Panc1 (cell line): ENCODE data around the gene NUDT7. TPM values are rescaled to one million over a fixed set of nuclear protein-coding genes. Genes with fewer than 3 reads are reported as not detected.

Source experiments
- ATAC-seq: fragments of 200-7000 bp; cut with Tn5 transposase; 2 replicates; pipeline ENCODE4 v1.9.1; 2020; ENCODE audit warnings: mild to moderate bottlenecking, moderate library complexity
- BruUV-seq: library from RNA; stranded (reverse); fragments of 400-500 nt; replicated peaks from 2 replicates; lab custom pipeline; 2021; lab: Mats Ljungman, UMichigan
- CTCF ChIA-PET: fragments of 300-600 bp; sonication (Branson Sonifier 250); formaldehyde crosslinking; loops from one replicate; lab custom pipeline; 2022; ENCODE audit warnings: antibody characterized with exemption; lab: Charles Lee
- POLR2A ChIA-PET: fragments of 300-600 bp; sonication (Branson Sonifier 250); formaldehyde crosslinking; loops from one replicate; lab custom pipeline; 2022; ENCODE audit warnings: antibody characterized with exemption; lab: Charles Lee
- DNase-seq: peaks from one replicate; pipeline ENCODE4 v3.0.0-alpha.2; 2010; ENCODE audit warnings: low read depth, low spot score
- H3K27ac ChIP-seq: 2 replicates; pipeline ENCODE4 v1.5.1; 2011; ENCODE audit warnings: mild to moderate bottlenecking, low read length, inconsistent platforms
- H3K27me3 ChIP-seq: fragments of 200-500 bp; sonication (Bioruptor generic); 2 replicates; pipeline ENCODE4 v1.6.0; 2014; ENCODE audit warnings: low read length, inconsistent platforms; ENCODE audit not compliant: control insufficient read depth, insufficient read depth
- H3K36me3 ChIP-seq: fragments of 200-500 bp; sonication (Bioruptor generic); 2 replicates; pipeline ENCODE4 v1.5.1; 2014; ENCODE audit warnings: inconsistent platforms, mild to moderate bottlenecking, low read length, moderate library complexity; ENCODE audit not compliant: control insufficient read depth, insufficient read depth
- H3K4me1 ChIP-seq: 2 replicates; pipeline ENCODE4 v1.5.1; 2011; ENCODE audit warnings: inconsistent platforms, mild to moderate bottlenecking, low read length, moderate library complexity; ENCODE audit not compliant: control insufficient read depth, insufficient read depth
- H3K4me3 ChIP-seq, 2 experiments: 2 replicates each; pipeline ENCODE4 v1.5.1; 2011 to 2012; ENCODE audit warnings: low read depth in 2 of 2, low read length in 2 of 2, mild to moderate bottlenecking in 2 of 2, inconsistent platforms in 1 of 2, moderate library complexity in 1 of 2
- H3K9me3 ChIP-seq: fragments of 200-500 bp; sonication (Bioruptor generic); 2 replicates; pipeline ENCODE4 v1.5.1; 2014; ENCODE audit warnings: low read depth, mild to moderate bottlenecking, inconsistent platforms, low read length, moderate library complexity; ENCODE audit not compliant: control insufficient read depth, insufficient read depth
- CTCF ChIP-seq: fragments of 450-650 bp; IDR thresholded peaks from 2 replicates; pipeline ENCODE4 v1.5.1; 2017; ENCODE audit warnings: mild to moderate bottlenecking
- POLR2AphosphoS5 ChIP-seq: IDR thresholded peaks from 2 replicates; pipeline ENCODE4 v1.6.1; 2012; ENCODE audit warnings: mild to moderate bottlenecking, low read depth, low read length, moderate library complexity
- REST ChIP-seq, 2 experiments: IDR thresholded peaks; 2 replicates each; pipeline ENCODE4 v1.6.1; 2011 to 2012; ENCODE audit warnings: low read depth in 2 of 2, control low read depth in 1 of 2, low read length in 1 of 2, mild to moderate bottlenecking in 1 of 2, moderate library complexity in 1 of 2; ENCODE audit not compliant: insufficient read depth in 1 of 2
- SIN3A ChIP-seq: IDR thresholded peaks from 2 replicates; pipeline ENCODE4 v1.6.1; 2012; ENCODE audit warnings: low read depth, mild to moderate bottlenecking, low read length, moderate library complexity, borderline replicate concordance; ENCODE audit not compliant: insufficient read depth
- TCF7L2 ChIP-seq: IDR thresholded peaks from 2 replicates; pipeline ENCODE4 v1.6.1; 2011; ENCODE audit warnings: mild to moderate bottlenecking, low read depth, low read length, inconsistent platforms
- in situ Hi-C: cut with HindIII; loops from 2 replicates; pipeline ENCODE4 v1.10.0; 2016; ENCODE audit warnings: low sequenced_read_pairs, low pct_unique_long_range_greater_than_20kb
- intact Hi-C: fragments of 100-400 bp; cut with micrococcal nuclease; formaldehyde crosslinking; loops from one replicate; pipeline ENCODE4 v1.10.0; 2022; ENCODE audit not compliant: unreplicated experiment
- total RNA-seq: library from RNA; stranded (reverse); gene quantifications from one replicate; pipeline ENCODE4 v1.2.1, GENCODE V29; 2021; ENCODE audit not compliant: unreplicated experiment

NUDT7 gene
- total RNA-seq, 1 experiment from 2014 or later: 4.7 TPM

DNA sequence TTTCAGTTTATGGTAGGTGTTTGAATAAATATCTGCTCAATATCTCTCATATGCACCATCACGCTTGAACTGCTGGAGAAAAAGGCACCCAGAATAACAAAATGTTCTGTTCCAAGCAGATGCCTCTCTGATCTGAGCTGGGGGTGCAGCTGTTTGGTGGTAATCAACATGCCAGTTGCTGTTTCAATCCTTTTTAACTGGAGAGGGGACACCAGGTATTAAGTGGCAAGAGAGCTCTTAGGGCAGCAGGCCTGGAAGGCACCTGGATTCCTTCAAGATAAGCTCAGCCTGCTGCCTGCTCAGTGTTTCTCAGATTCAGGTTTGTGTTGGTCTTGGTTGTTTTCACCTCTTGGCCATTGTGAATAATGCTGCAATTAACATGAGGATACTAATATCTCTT, 38.9 kb downstream of the NUDT7 start:
- H3K27ac ChIP-seq: no peak overlapping the region
- H3K36me3 ChIP-seq: no peaks in the 10 kb centered on the region
- ATAC-seq: no peak
- H3K4me3 ChIP-seq: no peak overlapping the region
- ChIA-PET CTCF (no interaction called here), POLR2A (no interaction called here)
- no peaks in the 10 kb centered on the region for H3K4me1 ChIP-seq
- no peak for TF ChIP-seq CTCF
- no peak for TF ChIP-seq TCF7L2
- no peak for TF ChIP-seq SIN3A
- TF ChIP-seq POLR2AphosphoS5: no peak
- TF ChIP-seq REST (IDR thresholded peaks at IDR 0.05; ENCODE audit: insufficient read depth in 1 of 2, low read depth in 2 of 2, low read length in 1 of 2): no peak
- no TSS peak for BruUV-seq
- intact Hi-C loops: no loop called here
- no peaks in the 10 kb centered on the region for H3K9me3 ChIP-seq
- no peaks in the 10 kb centered on the region for H3K27me3 ChIP-seq
- no peak for DNase-seq
- in situ Hi-C loops: no loop called here

DNA sequence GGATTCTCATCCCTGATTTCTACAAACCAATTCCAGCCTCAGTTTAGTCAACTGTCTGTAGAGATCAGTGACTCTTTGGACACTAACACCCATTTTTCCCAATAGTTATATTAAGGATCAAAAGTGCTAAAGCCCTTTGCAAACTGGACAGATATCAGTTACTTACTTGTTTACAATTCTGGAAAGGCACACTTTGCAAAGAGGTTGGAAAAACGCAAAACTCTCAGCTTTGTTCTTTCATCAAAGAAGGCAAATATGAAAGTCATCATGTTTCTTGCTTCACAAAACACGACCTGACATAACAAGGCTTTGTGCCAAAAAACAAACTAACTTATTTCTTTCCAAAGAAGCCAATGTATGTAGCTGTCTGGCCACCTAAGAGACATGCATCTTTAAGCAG, 39.9 kb downstream of the NUDT7 start:
- Histone ChIP-seq H3K4me3 (no peak overlapping the region), H3K4me1 (no peaks in the 10 kb centered on the region), H3K9me3 (no peaks in the 10 kb centered on the region), H3K36me3 (no peaks in the 10 kb centered on the region), H3K27ac (no peak overlapping the region), H3K27me3 (no peaks in the 10 kb centered on the region)
- TF ChIP-seq CTCF (no peak), REST (IDR thresholded peaks at IDR 0.05; ENCODE audit: insufficient read depth in 1 of 2, low read depth in 2 of 2, low read length in 1 of 2) (no peak), POLR2AphosphoS5 (no peak), SIN3A (no peak), TCF7L2 (no peak)
- DNase-seq (no peak), ATAC-seq (no peak)
- intact Hi-C loops: no loop called here
- CTCF ChIA-PET: no interaction called here
- in situ Hi-C loops: no loop called here
- POLR2A ChIA-PET: no interaction called here
- no TSS peak for BruUV-seq
